Hepatocyte (in vitro differentiated cells): ENCODE data around the gene PXMP2.

Source experiments
- EZH2phosphoT487 ChIP-seq: fragments of 200-600 bp; sonication (generic); IDR thresholded peaks from one replicate; pipeline ENCODE4 v1.6.1; 2018; ENCODE audit warnings: antibody characterized with exemption, mild to moderate bottlenecking, low read depth, moderate library complexity; ENCODE audit not compliant: unreplicated experiment, severe bottlenecking
- TF ChIP-seq, protein P1 (sequence below): fragments of 200-600 bp; sonication (generic); IDR thresholded peaks from 2 replicates; pipeline ENCODE4 v1.5.1; 2016; ENCODE audit warnings: antibody characterized with exemption, mild to moderate bottlenecking; ENCODE audit not compliant: poor library complexity

DNA sequence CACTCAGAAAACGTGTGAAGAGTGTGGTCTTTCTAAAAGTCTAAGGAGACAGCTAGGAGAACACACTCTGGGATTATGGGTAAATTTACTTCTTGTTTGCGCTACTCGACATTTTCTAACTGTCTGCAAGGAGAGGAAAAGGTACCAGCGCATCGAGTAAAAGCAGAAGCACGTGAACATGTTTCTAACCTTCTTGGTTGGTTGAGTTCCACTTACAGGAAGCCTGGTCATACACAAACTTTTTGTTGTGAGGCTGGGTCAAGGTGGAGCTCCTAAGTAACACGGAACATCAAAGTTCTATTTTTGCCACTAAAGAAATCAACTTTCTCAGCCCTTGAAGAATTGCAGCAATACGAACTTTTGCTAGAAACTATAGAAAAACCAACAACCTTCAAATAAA lies 54.2 kb downstream of the PXMP2 start:
- TF ChIP-seq, protein P1, sequence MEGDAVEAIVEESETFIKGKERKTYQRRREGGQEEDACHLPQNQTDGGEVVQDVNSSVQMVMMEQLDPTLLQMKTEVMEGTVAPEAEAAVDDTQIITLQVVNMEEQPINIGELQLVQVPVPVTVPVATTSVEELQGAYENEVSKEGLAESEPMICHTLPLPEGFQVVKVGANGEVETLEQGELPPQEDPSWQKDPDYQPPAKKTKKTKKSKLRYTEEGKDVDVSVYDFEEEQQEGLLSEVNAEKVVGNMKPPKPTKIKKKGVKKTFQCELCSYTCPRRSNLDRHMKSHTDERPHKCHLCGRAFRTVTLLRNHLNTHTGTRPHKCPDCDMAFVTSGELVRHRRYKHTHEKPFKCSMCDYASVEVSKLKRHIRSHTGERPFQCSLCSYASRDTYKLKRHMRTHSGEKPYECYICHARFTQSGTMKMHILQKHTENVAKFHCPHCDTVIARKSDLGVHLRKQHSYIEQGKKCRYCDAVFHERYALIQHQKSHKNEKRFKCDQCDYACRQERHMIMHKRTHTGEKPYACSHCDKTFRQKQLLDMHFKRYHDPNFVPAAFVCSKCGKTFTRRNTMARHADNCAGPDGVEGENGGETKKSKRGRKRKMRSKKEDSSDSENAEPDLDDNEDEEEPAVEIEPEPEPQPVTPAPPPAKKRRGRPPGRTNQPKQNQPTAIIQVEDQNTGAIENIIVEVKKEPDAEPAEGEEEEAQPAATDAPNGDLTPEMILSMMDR = no peak
- TF ChIP-seq EZH2phosphoT487 = no peak
